Neural progenitor cell (in vitro differentiated cells): ENCODE measurements around the gene OR10H5. TPM values are rescaled to one million over a fixed set of nuclear protein-coding genes. Genes with fewer than 3 reads are reported as not detected.

ENCODE experiments used
- DNase-seq: peaks from one replicate; pipeline ENCODE4 v3.0.0-alpha.2; 2016; ENCODE audit warnings: low spot score
- H2AFZ ChIP-seq: fragments of 200-600 bp; sonication (generic); replicated peaks from 2 replicates; pipeline ENCODE4 v1.6.1; 2016; ENCODE audit warnings: antibody characterized with exemption
- H3F3A ChIP-seq: fragments of 200-600 bp; sonication (generic); 2 replicates; pipeline ENCODE4 v1.6.1; 2016; ENCODE audit warnings: antibody characterized with exemption, low read depth
- H3K27ac ChIP-seq: fragments of 200-600 bp; sonication (generic); 2 replicates; pipeline ENCODE4 v1.5.1; 2016; ENCODE audit warnings: mild to moderate bottlenecking
- H3K27me3 ChIP-seq: fragments of 200-600 bp; sonication (generic); 2 replicates; pipeline ENCODE4 v1.6.1; 2016; ENCODE audit warnings: mild to moderate bottlenecking, moderate library complexity
- H3K36me3 ChIP-seq: fragments of 200-600 bp; sonication (generic); 2 replicates; pipeline ENCODE4 v1.5.1; 2016
- H3K4me1 ChIP-seq: fragments of 200-600 bp; sonication (generic); 2 replicates; pipeline ENCODE4 v1.6.1; 2016; ENCODE audit warnings: mixed run types
- H3K4me2 ChIP-seq: fragments of 200-600 bp; sonication (generic); 2 replicates; pipeline ENCODE4 v1.6.1; 2016
- H3K4me3 ChIP-seq: fragments of 200-600 bp; sonication (generic); 2 replicates; pipeline ENCODE4 v1.5.1; 2016
- H3K79me2 ChIP-seq: fragments of 200-600 bp; sonication (generic); 2 replicates; pipeline ENCODE4 v1.6.1; 2016; ENCODE audit warnings: low read depth
- H3K9ac ChIP-seq: fragments of 200-600 bp; sonication (generic); 2 replicates; pipeline ENCODE4 v1.6.1; 2016
- H3K9me3 ChIP-seq: fragments of 200-600 bp; sonication (generic); 2 replicates; pipeline ENCODE4 v1.5.1; 2016; ENCODE audit warnings: low read depth
- H4K20me1 ChIP-seq: fragments of 200-600 bp; sonication (generic); 2 replicates; pipeline ENCODE4 v1.6.1; 2016; ENCODE audit warnings: low read depth
- H3K27ac Mint-ChIP-seq: 3 replicates; pipeline ENCODE4 v1.8.0; 2021; ENCODE audit warnings: mixed read lengths
- H3K27me3 Mint-ChIP-seq: 2 replicates; pipeline ENCODE4 v1.8.0; 2022; ENCODE audit warnings: low read depth, mild to moderate bottlenecking, inconsistent platforms, moderate library complexity, mixed read lengths; ENCODE audit not compliant: insufficient read depth
- H3K36me3 Mint-ChIP-seq: 3 replicates; pipeline ENCODE4 v1.8.0; 2021; ENCODE audit warnings: mixed read lengths
- H3K4me1 Mint-ChIP-seq: 3 replicates; pipeline ENCODE4 v1.8.0; 2021; ENCODE audit warnings: mixed read lengths
- H3K4me3 Mint-ChIP-seq: 3 replicates; pipeline ENCODE4 v1.8.0; 2021; ENCODE audit warnings: mild to moderate bottlenecking, moderate library complexity, mixed read lengths
- H3K9me3 Mint-ChIP-seq: 3 replicates; pipeline ENCODE4 v1.8.0; 2020; ENCODE audit warnings: mixed read lengths
- EZH2 ChIP-seq: fragments of 200-600 bp; sonication (generic); IDR thresholded peaks from 2 replicates; pipeline ENCODE4 v1.6.1; 2017; ENCODE audit warnings: antibody characterized with exemption, mild to moderate bottlenecking, moderate library complexity
- EZH2phosphoT487 ChIP-seq: fragments of 200-600 bp; sonication (generic); IDR thresholded peaks from 2 replicates; pipeline ENCODE4 v1.6.1; 2017; ENCODE audit warnings: antibody characterized with exemption
- total RNA-seq: library from RNA; depleted of rRNA; stranded (reverse); fragments of >200 nt; gene quantifications from 2 replicates; pipeline ENCODE4 v1.2.3, GENCODE V29; 2015; ENCODE audit warnings: low replicate concordance
- TF ChIP-seq, protein P1 (sequence below): fragments of 200-600 bp; sonication (generic); IDR thresholded peaks from 2 replicates; pipeline ENCODE4 v1.5.1; 2017; ENCODE audit warnings: antibody characterized with exemption, mild to moderate bottlenecking

The OR10H5 gene
- total RNA-seq, 1 donor from 2014 or later = not detected

DNA sequence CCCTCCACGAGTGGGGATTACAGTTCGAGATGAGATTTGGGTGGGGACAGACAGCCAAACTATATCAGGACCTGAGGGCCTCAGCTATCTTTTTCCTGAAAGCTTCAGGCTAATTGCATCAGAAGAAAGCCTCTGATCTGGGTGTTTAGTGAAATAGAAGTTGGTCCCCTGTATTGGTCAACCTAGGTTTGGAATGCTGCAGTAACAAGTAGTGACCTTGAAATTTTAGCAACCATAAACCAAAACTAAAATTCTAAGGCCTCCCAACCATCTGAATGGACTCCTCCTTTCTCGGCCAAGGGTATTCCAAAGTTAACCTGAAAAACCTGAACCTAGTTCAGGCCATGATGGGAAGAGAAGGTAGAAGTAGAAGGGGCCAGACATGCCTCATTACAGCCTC lies 62.9 kb downstream of the OR10H5 start:
- Mint-ChIP-seq H3K9me3 (peaks cover 24% of the 10 kb centered on the region), H3K27ac (no peak overlapping the region), H3K4me1 (no peaks in the 10 kb centered on the region), H3K27me3 (peaks cover 2% of the 10 kb centered on the region), H3K4me3 (no peak overlapping the region), H3K36me3 (no peaks in the 10 kb centered on the region)
- DNase-seq = no peak
- H3K9me3 ChIP-seq = peaks cover 10% of the 10 kb centered on the region
- TF ChIP-seq, protein P1, sequence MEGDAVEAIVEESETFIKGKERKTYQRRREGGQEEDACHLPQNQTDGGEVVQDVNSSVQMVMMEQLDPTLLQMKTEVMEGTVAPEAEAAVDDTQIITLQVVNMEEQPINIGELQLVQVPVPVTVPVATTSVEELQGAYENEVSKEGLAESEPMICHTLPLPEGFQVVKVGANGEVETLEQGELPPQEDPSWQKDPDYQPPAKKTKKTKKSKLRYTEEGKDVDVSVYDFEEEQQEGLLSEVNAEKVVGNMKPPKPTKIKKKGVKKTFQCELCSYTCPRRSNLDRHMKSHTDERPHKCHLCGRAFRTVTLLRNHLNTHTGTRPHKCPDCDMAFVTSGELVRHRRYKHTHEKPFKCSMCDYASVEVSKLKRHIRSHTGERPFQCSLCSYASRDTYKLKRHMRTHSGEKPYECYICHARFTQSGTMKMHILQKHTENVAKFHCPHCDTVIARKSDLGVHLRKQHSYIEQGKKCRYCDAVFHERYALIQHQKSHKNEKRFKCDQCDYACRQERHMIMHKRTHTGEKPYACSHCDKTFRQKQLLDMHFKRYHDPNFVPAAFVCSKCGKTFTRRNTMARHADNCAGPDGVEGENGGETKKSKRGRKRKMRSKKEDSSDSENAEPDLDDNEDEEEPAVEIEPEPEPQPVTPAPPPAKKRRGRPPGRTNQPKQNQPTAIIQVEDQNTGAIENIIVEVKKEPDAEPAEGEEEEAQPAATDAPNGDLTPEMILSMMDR = no peak
- TF ChIP-seq EZH2phosphoT487 (no peak), EZH2 (no peak)
- no peak overlapping the region for H3K4me3 ChIP-seq
- H3K27ac ChIP-seq = no peak overlapping the region
- H4K20me1 ChIP-seq = no peaks in the 10 kb centered on the region
- no peak overlapping the region for H3K4me2 ChIP-seq
- H3K27me3 ChIP-seq = no peaks in the 10 kb centered on the region
- H3K36me3 ChIP-seq = no peaks in the 10 kb centered on the region
- no peak overlapping the region for H2AFZ ChIP-seq
- no peaks in the 10 kb centered on the region for H3F3A ChIP-seq
- no peaks in the 10 kb centered on the region for H3K79me2 ChIP-seq
- no peak overlapping the region for H3K9ac ChIP-seq
- no peaks in the 10 kb centered on the region for H3K4me1 ChIP-seq

Other genes with a start within 250 kb of the OR10H5 start
- not detected in 2 replicates for gene CYP4F8, start 172.4 kb upstream of the OR10H5 start, total RNA-seq
- gene CYP4F3, start 146.8 kb upstream of the OR10H5 start, total RNA-seq = not detected in 2 replicates
- not detected in 2 replicates for gene CYP4F12, start 114.6 kb upstream of the OR10H5 start, total RNA-seq
- not detected in 2 replicates for gene OR10H2, start 59.6 kb upstream of the OR10H5 start, total RNA-seq
- not detected in 2 replicates for gene OR10H3, start 49.7 kb upstream of the OR10H5 start, total RNA-seq
- gene OR10H1, start 28.0 kb downstream of the OR10H5 start, total RNA-seq = not detected in 2 replicates
- gene CYP4F2, start 110.4 kb downstream of the OR10H5 start, total RNA-seq = not detected in 2 replicates
- gene CYP4F11, start 146.9 kb downstream of the OR10H5 start, total RNA-seq = not detected in 2 replicates
- gene OR10H4, start 161.3 kb downstream of the OR10H5 start, total RNA-seq = not detected in 2 replicates